Thyroid gland (tissue), 4 donors: ENCODE measurements around the gene ANO1.

Experiments used
- POLR2A ChIP-seq, 2 donors: fragments of 450-650 bp; IDR thresholded peaks; one replicate each; pipeline ENCODE4 v1.6.1; 2017; ENCODE audit warnings: antibody characterized with exemption in 2 of 2, mild to moderate bottlenecking in 2 of 2, moderate library complexity in 1 of 2
- TF ChIP-seq, protein P1 (sequence below), 6 experiments: fragments of 200-600 bp in 3 of 6; fragments of 450-650 bp in 3 of 6; sonication (generic) in 3 of 6; IDR thresholded peaks; one replicate each; pipeline ENCODE4 v1.5.1; 2016 to 2019; ENCODE audit warnings: antibody characterized with exemption in 6 of 6, mild to moderate bottlenecking in 2 of 6, inconsistent platforms in 1 of 6, moderate library complexity in 1 of 6

DNA sequence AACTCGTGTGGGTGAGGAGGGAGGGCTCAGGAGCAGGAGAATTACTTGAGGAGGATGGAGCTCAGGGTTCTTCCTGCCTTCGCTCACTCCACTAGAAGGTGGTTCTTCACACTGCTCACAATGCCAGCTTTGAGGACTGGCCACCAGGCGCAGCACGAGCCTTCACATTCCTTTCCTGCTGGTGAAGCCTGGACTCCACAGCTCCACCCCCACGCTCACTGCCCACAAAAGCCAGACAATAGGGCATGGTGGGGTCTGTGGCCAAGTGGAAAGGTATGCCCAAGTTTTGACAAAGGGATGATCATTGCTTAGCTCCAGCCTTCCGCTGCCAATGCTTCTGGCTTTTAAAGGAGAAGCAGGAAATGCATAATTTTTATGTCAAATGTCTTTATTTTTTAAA is 67.0 kb downstream of the ANO1 start:
- no peak for TF ChIP-seq POLR2A (IDR thresholded peaks at IDR 0.05)
- TF ChIP-seq, protein P1, sequence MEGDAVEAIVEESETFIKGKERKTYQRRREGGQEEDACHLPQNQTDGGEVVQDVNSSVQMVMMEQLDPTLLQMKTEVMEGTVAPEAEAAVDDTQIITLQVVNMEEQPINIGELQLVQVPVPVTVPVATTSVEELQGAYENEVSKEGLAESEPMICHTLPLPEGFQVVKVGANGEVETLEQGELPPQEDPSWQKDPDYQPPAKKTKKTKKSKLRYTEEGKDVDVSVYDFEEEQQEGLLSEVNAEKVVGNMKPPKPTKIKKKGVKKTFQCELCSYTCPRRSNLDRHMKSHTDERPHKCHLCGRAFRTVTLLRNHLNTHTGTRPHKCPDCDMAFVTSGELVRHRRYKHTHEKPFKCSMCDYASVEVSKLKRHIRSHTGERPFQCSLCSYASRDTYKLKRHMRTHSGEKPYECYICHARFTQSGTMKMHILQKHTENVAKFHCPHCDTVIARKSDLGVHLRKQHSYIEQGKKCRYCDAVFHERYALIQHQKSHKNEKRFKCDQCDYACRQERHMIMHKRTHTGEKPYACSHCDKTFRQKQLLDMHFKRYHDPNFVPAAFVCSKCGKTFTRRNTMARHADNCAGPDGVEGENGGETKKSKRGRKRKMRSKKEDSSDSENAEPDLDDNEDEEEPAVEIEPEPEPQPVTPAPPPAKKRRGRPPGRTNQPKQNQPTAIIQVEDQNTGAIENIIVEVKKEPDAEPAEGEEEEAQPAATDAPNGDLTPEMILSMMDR (IDR thresholded peaks at IDR 0.05), result no peak
